22Rv1 (cell line): ENCODE measurements around the gene PODXL.

Experiments used
- CTCF ChIP-seq: fragments of 450-650 bp; IDR thresholded peaks from 2 replicates; pipeline ENCODE4 v1.5.1; 2017; ENCODE audit warnings: mild to moderate bottlenecking
- ZFX ChIP-seq: fragments of 450-650 bp; IDR thresholded peaks from 2 replicates; pipeline ENCODE4 v1.6.1; 2017; ENCODE audit warnings: antibody characterized with exemption, borderline replicate concordance

GRCh38 chr7:131538813-131539179 lies 17.6 kb downstream of the PODXL start:
- TF ChIP-seq CTCF (no peak), ZFX (no peak)
